Measurements from ENCODE around the gene GYS2.
"Not testable (repeated sequence)": the region's sequence is repeated elsewhere in the genome, so short reads cannot be mapped to it uniquely, and the experiment has no call there.

Gene GYS2

DNA sequence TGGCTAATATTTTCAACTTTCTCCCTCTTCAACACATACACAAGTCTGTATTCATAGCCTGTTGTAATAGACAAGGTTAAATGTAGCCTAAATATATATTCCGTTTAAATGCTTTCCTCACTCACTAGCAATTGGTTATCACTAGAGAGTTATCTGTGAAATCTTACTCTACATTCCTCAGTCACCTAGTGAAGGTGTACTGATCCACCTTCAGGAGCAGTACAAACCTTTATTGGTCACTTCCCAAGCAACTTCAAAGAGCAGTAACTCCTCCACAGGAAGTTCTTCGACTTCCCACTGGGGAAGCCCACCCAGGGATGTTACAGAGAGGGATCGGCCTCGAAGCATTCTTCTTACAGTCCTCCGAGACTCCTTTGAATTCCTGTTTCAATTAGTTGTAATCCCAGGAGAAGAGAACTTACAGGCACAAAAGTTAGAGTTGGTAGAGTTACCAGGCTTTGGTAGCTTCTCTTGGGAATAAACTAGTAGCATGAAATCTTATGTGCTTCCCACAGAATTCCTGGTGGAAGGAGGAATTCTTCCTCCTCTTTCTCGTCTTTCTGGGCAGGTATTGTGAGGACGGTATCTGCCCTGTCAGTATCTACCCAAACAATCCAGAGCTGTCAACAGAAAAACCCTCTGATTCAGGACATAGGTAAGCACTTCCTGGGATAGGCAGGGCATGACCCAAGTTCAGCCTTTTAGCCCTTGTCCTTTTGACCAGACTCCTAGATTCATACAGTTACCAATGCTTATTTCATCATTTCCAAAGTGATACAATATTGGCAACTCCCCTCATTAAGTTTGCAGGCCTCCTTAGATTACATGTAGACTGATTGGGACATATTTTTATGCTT, at the start of gene GYS2:
Gene GYS2, minus strand, starts transcription at position 603 of the 857 bp plus-strand sequence. Its CDS starts 255 bp downstream, at position 348.
- in situ Hi-C loops (cut with MboI; ENCODE audit: low sequenced_read_pairs), result no loop called here

DNA sequence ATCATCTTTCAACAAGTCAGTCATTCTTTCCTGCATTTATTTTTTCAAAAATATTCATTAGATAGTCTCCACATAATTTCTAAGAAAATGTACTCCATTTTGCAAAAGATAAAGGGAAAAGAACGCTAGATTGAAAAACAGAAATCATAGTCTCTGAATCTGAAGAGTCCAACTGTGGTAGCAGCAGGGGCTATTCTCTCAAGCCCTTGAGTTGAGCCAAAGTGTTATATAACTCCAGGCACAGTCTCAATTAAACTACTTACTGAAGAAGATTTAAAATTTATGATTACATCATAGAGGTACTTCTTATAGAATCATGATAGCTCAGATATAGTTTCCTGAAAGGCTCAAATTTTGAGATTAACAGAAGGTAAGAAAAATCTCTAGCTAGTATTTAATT, 47.2 kb upstream of the GYS2 start:
- in situ Hi-C loops (cut with MboI; ENCODE audit: low sequenced_read_pairs), result no loop called here

DNA sequence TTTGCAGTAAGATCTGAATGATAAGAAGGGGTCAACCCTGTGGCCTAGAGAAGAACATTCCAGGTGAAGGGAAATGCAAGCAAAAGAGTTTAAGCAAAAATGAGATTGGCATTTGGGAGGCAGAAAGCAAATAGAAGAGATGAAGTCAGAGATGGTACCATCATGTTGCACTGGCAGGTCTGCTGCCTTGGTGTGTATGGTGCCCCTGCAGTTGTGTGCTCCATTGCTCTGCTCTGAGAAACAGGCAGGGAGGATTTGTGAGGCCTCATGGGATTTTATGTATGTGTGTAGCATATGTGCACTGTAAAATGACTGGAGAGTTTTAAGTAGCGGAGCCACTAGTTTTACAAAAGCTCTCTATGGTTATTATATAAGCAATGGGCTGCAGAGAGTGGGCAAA, 46.4 kb upstream of the GYS2 start:
- in situ Hi-C loops (cut with MboI; ENCODE audit: low sequenced_read_pairs), result no loop called here

DNA sequence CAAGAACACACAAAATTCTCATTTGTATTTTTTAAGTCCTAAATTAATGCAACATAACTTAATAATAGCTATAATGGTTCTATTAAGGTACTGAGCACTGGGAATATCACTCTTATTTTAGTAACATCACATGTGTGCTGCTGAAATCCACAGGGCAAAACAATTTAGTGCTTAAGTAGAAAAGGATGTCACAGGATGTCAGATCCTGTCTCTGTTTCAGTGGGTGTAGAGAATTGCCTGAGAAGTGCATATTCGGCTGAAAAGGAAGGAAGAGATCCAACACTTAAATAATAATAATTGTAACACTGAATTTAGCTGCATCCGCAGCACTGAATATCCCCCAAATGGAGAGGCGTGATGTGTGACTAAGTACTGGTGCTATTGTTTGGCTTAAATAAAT, 44.4 kb upstream of the GYS2 start:
- in situ Hi-C loops (cut with MboI; ENCODE audit: low sequenced_read_pairs), result no loop called here

DNA sequence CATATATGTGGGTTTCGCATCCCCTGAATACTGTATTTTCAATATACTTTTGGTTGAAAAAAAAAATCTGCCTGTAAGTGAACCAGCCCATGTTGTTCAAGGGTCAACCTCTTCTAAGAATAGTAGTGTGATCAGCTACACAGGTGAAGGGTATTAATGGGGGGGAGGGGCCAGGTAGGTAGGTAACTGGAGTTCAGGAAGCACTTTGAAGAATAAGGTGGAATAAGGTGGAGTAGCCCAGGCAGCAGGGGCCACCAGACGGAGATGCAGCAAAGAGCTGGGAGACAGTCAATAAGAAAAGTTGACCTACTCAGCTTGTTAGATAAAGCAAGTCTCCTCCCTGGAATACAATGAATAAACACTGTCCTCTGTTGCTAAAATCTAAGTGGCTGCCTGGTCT, 43.7 kb upstream of the GYS2 start:
- in situ Hi-C loops (cut with MboI; ENCODE audit: low sequenced_read_pairs), result no loop called here

DNA sequence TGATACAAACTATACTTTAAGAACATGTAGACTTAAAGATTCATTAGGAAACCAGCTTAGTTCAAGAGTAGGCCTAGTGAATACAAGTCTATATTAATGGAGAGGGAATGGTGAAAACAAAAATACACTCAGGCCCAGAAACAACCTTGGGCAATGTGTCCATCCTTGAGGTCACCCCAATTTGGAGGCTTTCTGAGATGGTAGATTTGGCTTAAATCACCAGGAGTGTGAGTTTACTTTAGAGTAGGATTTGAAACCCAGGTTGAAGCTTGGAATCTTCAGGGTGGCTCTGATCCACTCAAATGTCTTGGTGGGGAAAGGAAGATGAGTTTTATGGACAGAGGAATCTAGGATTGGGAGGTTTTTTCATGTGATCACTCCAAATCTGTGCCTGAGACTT, 42.5 kb upstream of the GYS2 start:
- in situ Hi-C loops (cut with MboI; ENCODE audit: low sequenced_read_pairs), result no loop called here

DNA sequence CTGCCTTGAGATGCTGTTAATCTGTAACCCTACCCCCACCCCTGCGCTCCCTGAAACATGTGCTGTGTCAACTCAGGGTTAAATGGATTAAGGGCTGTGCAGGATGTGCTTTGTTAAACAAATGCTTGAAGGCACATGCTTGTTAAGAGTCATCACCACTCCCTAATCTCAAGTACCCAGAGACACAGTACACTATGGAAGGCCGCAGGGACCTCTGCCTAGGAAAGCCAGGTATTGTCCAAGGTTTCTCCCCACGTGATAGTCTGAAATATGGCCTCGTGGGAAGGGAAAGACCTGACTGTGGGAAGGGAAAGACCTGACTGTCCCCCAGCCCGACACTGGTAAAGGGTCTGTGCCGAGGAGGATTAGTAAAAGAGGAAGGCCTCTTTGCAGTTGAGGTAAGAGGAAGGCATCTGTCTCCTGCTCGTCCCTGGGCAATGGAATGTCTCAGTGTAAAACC, 40.4 kb upstream of the GYS2 start:
- in situ Hi-C loops (cut with MboI; ENCODE audit: low sequenced_read_pairs), result not testable (repeated sequence)

DNA sequence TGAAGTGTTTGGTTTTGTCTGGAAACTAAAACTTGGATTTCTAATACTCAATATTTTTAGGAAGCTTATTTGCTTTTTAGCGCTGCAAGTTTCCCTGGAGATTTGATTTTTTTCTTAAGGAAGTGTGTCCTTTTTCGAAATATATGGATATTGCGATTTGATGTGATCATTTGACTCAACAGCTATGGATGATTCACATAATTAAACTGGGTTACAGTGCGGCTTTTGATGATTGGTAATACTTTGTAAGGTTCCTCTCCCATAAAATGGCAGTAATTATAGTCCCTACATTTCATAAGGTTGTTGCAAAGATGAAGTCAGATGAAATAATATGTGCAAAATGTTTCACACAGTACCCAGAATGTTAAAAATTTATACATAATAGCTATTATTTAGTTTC, 39.9 kb upstream of the GYS2 start:
- in situ Hi-C loops (cut with MboI; ENCODE audit: low sequenced_read_pairs), result no loop called here

DNA sequence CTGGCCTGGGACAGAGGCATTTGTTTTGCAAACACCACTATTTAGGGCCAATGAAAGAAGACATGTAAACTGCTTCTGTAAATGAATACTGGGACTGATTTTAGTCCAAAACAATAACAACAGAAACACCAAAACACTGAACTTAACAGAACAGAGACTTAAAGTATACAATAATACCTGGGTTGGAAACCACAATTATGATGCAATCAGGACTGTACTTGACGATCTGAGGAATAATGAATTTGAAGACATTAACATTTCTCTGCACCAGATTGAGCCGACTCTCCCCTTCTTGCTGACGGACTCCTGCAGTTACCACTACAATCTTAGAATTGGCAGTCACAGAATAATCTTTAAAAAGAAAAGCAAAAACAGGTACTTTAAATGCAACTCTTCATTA, 39.1 kb upstream of the GYS2 start:
- in situ Hi-C loops (cut with MboI; ENCODE audit: low sequenced_read_pairs), result no loop called here

DNA sequence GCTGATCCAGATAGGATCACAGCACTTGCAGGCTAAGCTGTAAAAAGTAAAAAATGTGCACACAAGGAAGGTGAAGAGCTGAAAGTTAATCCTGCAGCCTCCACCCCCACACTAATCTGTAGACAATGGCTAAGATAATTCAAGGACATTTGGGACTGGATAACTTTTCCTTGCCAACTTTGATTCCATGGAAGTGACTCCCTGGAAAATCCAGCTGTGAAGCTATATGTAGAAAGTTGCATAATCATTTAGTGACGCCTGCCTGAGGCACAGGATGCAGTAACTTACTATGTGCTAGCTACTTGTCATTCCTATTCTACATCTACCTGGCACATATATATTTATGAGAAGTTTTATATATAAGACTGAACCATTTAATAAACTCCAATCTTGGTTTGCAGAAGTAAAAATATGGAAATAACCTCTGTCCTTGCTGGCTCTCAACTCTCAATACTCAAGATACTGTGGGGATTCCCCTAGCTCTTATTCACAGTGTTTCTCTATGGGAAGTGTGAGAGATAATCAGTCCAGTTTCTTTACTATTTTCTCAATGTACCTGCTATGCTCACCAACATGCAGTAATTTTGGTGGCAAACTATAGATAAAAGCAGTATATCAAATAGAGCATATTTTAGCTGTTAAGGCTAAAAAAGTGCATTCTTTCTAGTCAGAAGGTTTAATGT, 38.2 kb upstream of the GYS2 start:
- in situ Hi-C loops (cut with MboI; ENCODE audit: low sequenced_read_pairs), result no loop called here

DNA sequence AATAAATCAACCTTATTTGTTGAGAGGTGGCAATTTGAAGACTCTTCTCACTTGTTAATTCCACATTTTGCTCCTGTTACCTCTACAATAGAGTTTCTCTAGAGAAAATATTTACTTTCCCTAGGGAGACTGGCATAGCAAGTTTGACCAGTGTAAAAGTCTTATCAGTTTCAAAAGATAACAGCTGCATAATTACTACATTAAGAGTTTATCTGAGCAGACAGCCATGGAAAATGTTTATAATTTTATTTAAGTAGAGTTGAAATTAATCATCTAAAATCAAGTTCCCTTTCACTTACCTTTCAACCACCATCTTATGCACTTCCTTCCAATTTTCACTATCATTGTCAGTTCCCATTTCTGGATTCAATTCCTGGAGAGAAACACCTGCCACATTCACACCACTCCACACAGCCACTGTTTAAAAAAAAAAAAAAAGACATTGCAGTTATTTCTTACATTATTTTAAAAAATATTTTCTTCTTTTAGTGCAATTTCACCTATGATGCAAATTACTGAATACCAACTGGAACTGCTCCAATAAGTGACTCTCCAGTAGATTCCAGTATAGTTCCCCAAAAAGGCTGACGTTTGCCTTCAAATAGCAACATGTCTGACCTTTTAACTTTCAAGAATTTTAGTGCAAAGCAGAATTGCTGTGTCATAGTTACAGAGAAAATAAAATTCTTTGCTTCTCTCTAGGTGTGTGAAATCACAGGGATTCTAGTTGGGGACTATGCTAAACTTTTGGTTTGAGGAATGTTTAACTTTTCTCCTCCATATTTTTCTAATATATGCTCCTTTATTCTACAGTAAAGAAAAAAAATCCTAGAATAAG, 33.6 kb upstream of the GYS2 start:
- in situ Hi-C loops (cut with MboI; ENCODE audit: low sequenced_read_pairs), result no loop called here

DNA sequence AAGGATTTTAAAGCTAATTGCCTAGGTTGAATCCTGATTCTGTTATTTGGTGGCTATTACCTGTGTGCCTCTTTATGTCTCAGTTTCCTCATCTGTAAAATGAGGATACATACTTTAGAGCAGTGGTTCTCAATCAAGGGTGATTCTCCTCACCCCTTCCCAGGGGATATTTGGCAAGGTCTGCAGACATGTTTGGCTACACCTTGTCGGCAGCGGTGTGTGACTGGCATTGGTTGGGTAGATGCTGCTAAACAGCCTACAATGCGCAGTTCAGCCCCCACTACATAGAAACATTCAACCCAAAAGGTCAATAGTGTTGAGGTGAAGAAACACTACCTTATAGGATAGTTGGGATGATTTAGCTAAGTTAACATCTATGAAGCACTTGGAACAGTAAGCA, 29.6 kb upstream of the GYS2 start:
- in situ Hi-C loops (cut with MboI; ENCODE audit: low sequenced_read_pairs), result no loop called here

DNA sequence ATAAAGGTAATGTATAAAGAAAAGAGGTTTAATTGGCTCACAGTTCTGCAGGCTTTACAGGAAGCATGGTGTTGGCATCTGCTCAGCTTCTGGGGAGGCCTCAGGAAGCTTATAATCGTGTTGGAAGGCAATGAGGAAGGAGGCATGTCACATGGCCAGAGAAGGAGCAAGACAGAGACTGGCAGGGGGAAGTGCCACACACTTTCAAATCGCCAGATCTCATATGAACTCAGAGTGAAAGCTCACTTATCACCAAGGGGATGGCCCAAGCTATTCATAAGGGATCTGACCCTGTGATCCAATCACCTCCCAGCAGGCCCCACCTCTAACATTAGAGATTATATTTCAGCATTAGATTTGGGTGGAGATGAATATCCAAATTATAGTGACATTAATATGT, 26.7 kb upstream of the GYS2 start:
- in situ Hi-C loops (cut with MboI; ENCODE audit: low sequenced_read_pairs), result no loop called here

DNA sequence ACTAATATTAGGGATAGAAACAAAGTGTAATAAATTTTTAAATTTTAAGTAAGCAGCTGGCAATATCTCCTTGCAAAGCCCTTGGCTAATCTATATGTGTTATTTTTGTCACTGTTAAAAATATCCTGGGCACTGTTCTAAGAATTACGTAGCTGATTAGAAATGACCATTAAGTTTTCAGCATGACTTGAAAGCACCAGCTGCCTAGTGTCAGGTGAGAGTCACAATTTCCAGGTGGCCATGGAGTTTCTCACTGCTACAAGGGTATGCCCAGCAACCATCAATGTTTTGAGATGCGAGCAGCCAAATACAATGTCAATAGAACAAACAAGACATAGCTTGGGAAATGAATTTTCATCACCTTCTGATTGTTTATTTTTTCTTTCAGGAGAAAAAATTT, 23.3 kb upstream of the GYS2 start:
- in situ Hi-C loops (cut with MboI; ENCODE audit: low sequenced_read_pairs), result no loop called here

DNA sequence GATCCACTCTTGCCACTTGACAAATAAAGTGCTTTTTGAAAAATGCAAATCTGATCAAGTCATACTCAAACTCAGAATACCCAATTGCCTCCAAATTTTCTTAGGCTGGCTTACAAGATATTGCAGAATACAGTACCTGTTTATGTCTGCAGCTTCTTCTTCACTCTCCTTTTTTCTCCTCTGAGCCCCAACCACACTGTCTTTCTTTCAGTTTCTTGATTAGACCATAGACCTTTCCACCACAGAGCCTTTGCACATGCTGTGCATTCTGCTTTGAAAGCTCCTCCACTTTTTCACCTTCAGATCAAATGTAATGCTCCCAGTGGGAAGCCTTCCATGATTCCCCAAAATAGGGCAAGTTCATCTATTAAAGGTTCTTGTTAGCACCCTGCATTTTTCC, 13.9 kb upstream of the GYS2 start:
- in situ Hi-C loops (cut with MboI; ENCODE audit: low sequenced_read_pairs), result no loop called here

DNA sequence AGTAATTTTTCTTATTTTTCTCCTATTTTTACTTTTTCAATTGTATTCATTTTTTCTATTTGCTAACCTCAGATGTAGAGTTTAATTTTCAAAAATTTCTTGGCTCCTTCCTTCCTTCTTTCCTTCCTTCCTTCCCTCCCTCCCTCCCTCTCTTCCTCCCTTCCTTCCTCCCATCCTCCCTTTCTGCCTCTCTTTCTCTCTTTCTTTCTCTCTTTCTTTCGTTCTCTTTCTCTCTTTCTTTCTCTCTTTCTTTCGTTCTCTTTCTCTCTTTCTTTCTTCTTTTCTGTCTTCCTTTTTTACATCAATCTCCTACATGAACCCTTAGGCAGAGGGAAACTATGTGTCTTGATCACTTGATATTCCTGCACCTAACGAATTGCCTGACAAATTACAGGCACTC, 12.4 kb upstream of the GYS2 start:
- in situ Hi-C loops (cut with MboI; ENCODE audit: low sequenced_read_pairs), result no loop called here

DNA sequence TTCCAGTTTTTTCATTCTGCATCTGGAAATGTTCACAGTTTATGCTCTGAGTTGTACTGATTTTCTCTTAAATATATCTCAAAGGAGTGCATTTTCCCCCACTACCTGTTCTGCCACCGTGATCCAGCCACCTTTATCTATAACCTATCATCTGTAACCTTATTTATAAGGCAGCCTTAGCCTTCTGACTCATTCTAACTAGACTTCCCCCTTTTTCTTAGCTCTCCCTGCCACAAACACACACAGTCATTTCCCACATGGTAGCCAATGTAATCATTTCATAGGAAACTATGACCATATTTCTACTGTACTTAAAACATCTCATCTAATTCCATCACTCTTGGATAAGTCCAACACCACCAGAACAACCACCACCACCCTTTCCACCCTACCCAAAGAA, 10.8 kb upstream of the GYS2 start:
- in situ Hi-C loops (cut with MboI; ENCODE audit: low sequenced_read_pairs), result no loop called here

DNA sequence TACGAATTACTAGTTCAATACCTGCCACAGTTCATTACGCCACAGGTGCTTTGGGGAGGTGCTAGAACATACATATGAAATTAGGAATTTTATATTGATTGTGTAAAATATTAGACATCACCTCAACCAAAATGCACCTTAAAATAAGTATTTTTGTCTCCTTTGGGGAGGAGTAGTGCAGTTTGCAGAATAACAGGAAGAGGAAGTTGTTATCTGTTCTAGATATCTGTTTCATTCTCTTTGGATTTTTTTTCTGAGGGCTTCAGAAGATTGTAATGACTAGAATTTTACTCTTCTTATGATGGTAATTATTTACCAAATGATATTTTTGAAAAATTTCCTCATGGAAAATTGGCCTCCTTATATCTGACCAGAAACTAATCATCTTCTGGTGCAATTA, 9.9 kb upstream of the GYS2 start:
- in situ Hi-C loops (cut with MboI; ENCODE audit: low sequenced_read_pairs), result no loop called here

DNA sequence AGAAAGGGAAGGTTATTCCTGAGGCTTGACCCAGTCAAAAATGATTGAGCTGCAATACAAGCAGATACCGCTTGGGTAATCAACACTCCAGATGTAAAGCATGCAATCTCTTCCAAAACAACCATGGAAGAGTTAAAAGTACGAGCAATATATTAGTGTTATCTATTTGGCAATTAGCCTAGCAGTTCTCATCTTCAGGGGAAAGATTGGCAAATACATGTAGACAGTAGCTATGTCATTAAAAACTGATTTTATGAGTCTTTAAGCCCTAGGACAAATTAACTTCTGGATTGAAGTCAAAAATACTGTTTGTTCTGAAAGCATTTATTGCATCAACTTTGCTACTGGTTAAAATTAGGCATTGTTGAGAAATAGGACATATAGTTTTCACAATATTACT, 9.3 kb upstream of the GYS2 start:
- in situ Hi-C loops (cut with MboI; ENCODE audit: low sequenced_read_pairs), result no loop called here

DNA sequence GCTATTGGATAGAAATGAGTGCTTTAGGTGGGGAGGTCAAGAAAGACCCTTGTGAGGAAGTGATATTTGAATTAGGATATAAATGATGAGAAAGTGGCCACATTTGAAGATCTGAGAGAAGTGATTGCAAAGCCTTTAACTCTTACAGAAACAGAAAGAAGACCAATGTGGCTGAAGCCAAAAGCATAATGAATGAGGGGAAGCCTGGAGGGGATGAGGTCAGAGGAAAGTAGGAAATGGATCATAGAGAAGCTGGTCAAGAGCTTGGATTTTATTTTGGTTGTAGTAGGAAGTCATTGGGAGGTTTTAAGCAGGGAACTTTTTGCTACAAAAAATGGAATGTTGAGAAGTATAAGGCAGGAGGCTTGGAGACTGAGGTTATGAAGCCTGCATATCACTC, 3.5 kb upstream of the GYS2 start:
- in situ Hi-C loops (cut with MboI; ENCODE audit: low sequenced_read_pairs), result no loop called here

DNA sequence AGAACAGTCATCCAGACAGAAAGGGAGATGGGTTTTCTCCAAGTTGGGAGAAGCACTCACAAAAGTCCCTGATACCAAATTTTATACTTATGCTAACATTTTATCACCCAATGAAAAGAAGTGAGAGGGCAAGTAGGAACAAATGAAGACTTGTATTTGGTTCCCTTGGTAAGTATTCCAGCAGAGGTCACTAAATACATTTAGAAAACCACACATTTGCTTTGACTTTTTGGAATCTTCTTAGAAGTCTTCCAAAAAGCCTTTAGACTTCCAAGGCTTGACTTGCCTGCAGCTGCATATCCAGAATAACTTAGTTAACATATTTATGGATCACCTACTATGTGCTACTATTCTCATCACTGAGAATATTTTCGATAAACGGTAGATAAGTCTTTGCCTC, 3.1 kb upstream of the GYS2 start:
- in situ Hi-C loops (cut with MboI; ENCODE audit: low sequenced_read_pairs), result no loop called here

DNA sequence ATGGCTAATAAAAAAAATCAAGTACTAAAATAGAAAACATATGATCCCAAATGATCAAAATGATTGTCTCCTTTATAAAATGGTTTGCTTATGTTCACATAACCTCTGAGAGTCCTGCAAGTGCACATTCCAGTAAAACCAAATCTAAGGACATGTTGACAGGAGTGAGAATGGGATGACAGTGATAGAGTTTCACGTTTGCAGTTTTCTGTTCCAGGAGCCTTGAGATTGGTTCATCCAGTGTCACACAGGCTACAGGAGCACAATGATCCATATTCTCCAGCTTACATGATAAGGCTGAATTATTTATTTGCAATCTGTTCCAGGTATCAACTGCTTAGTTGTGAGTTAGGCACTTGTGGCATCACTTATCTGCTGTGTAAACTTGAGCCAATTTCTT, 1.5 kb upstream of the GYS2 start:
- in situ Hi-C loops (cut with MboI; ENCODE audit: low sequenced_read_pairs), result no loop called here
